Mammary epithelial cell (primary cell): Measurements from ENCODE around the gene RALGAPA2.

Experiments
- CTCF ChIP-seq, 2 donors: IDR thresholded peaks in 1 of 2; conservative IDR thresholded peaks in 1 of 2; 2 replicates each; pipeline ENCODE4 v1.5.1; 2011 to 2012; ENCODE audit warnings: inconsistent platforms in 2 of 2, low read length in 2 of 2, mild to moderate bottlenecking in 2 of 2, control low read depth in 1 of 2, low read depth in 1 of 2; ENCODE audit not compliant: insufficient read depth in 1 of 2; ENCODE audit errors: extremely low read depth in 1 of 2
- EZH2 ChIP-seq: IDR thresholded peaks from 2 replicates; pipeline ENCODE4 v1.6.1; 2012; ENCODE audit warnings: low read length, inconsistent platforms, borderline replicate concordance

- TF ChIP-seq CTCF (conservative IDR thresholded peaks at IDR 0.05 in 1 of 2, IDR thresholded peaks at IDR 0.05 in 1 of 2; ENCODE audit: extremely low read depth in 1 of 2, insufficient read depth in 1 of 2, low read depth in 1 of 2, low read length in 2 of 2) (no peak), EZH2 (no peak)
Measured at GRCh38 chr20:20551409-20551808, 161.0 kb downstream of the RALGAPA2 start.
